ENCODE data around the gene LDLRAD4. TPM values are rescaled to one million over a fixed set of nuclear protein-coding genes. Genes with fewer than 3 reads are reported as not detected.

LDLRAD4 gene
- total RNA-seq, 4 donors from 2014 or later: 2.7 to 22.5 (median 10.8) TPM

DNA sequence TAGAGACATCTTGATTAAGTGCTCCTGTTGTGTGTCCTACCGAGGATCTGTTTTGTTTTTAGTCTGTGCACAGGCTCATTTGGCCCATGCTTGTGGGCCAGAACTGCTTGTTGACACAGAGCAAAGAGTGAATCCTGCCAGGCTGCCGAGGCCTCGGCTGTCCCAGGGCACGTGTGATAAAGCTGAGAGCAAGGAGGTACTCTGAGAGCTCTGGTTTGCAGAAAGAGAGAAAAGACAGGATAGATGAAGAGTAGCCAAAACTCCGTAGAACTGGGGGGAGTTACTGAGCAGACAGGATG is 332.7 kb downstream of the LDLRAD4 start:
- WGBS, 2 donors: 77 to 83% methylated on average over 5 of the region's 5 CpGs
- TF ChIP-seq, protein P1, sequence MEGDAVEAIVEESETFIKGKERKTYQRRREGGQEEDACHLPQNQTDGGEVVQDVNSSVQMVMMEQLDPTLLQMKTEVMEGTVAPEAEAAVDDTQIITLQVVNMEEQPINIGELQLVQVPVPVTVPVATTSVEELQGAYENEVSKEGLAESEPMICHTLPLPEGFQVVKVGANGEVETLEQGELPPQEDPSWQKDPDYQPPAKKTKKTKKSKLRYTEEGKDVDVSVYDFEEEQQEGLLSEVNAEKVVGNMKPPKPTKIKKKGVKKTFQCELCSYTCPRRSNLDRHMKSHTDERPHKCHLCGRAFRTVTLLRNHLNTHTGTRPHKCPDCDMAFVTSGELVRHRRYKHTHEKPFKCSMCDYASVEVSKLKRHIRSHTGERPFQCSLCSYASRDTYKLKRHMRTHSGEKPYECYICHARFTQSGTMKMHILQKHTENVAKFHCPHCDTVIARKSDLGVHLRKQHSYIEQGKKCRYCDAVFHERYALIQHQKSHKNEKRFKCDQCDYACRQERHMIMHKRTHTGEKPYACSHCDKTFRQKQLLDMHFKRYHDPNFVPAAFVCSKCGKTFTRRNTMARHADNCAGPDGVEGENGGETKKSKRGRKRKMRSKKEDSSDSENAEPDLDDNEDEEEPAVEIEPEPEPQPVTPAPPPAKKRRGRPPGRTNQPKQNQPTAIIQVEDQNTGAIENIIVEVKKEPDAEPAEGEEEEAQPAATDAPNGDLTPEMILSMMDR (IDR thresholded peaks at IDR 0.05): no peak
- no peak for TF ChIP-seq POLR2A (IDR thresholded peaks at IDR 0.05)
- DNase-seq (ENCODE audit: low spot score in 2 of 2): no peak
- no peak overlapping the region for H3K4me3 ChIP-seq (ENCODE audit: low read depth, poor library complexity, severe bottlenecking)
- intact Hi-C loops (cut with DNase I; ENCODE audit: low total_unique reads): no loop called here

DNA sequence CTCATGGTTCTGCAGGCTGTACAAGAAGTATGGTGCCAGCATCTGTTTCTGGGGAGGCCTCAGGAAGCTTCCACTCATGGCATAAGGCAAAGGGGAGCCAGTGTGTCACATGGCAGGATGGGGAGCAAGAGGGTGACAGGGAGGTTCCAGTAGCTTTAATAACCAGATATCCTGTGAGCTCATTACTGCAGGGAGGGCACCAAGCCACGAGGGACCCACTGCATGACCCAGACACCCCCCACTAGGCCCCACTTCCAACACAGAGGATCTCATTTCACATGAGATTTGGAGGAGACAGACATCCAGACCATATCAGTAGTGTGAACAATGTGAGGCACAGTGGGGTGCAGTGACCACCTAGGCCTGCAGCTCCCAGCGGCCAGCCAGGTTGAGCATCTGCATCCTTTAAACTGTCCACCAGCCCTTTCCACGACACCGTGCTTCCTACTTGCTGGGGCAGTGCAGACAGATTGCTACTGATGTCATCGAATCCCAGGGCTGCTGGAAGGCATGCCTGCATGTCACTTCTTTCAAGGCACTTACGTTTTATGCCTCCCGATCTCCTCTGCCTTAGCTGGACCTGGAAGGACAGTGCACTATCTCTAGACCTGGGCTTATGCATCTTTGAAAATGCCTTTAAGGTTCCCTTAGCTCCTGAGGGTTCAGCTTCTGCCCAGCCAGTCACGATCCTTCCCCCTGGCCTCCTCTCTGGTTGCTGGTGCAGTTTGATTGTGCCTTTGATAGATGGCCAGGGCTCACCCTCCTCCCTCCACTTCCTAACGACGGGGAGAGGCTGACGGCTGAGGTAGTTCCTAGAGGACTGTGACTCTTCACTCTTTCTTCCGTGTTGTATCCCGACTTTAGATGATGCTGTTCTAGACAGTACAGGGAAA is 333.5 kb downstream of the LDLRAD4 start:
- DNase-seq (ENCODE audit: low spot score in 2 of 2): peak in 1 of 2 donors; percentile 81
- TF ChIP-seq, protein P1 (IDR thresholded peaks at IDR 0.05): no peak
- H3K4me3 ChIP-seq (ENCODE audit: low read depth, poor library complexity, severe bottlenecking): no peak overlapping the region
- intact Hi-C loops (cut with DNase I; ENCODE audit: low total_unique reads): no loop called here
- 48 to 63% methylated on average over 13 of the region's 13 CpGs for WGBS, 2 donors

DNA sequence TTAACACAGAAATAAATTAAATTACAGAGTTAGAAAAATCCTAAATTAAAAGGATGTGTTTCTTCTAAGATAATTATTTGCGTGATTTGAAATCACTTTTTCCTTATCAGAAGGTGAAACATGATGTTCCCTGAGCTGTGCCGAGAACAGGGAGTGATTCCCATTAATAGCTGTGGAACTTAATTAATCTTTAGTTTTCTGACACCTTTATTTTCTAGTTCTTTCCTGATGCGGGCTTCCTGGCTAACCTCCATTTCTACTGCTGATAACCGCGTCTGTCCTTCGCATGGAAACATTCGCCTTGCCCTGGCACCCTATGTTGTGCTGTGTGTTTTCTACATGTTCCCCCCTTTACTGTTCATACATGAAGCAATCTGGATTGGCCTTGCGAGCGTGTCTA is 334.9 kb downstream of the LDLRAD4 start:
- WGBS, 2 donors: 88 to 90% methylated on average over 9 of the region's 9 CpGs
- TF ChIP-seq, protein P1 (IDR thresholded peaks at IDR 0.05): no peak
- no peak for TF ChIP-seq POLR2A (IDR thresholded peaks at IDR 0.05)
- intact Hi-C loops (cut with DNase I; ENCODE audit: low total_unique reads): no loop called here
- DNase-seq (ENCODE audit: low spot score in 2 of 2): peak in 1 of 2 donors; percentile 14
- no peak overlapping the region for H3K4me3 ChIP-seq (ENCODE audit: low read depth, poor library complexity, severe bottlenecking)

DNA sequence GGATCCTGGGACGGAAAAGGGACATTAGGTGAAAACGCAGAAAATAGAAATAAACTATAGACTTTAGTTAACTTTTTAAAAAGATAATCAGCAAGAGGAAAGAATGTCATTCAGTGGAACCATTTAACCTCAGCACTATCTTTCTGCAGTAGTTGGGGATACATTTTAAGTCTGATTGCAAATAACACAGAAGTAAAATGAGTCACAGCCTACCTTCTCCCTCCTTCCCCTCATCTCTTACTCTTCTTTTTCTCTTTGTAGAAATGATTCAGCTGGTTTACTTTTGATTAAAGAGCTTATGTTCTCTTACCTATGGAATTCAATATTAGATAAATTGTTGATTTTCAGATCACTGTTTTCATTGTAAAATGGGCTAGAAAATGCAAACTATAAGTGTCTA is 336.6 kb downstream of the LDLRAD4 start:
- WGBS, 2 donors: 89 to 95% methylated on average over 2 of the region's 2 CpGs

DNA sequence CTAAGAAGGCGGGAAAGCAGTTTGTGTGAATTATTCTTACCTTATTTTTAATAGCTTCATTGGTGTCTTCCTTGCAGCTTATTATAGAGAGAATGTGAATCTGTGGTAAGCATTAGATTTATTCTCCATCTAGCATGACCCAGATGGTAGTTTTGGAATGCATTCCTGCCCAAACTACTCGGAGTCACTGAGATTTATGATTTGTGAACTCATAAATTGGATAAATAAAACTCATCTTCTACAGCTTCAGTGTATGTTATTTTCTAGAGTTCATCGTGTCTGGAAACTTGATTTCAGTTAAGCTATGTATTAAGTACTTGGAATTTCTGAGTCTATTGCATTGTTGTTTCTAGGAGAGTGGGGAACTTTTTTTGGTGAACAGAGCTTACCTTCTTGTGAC is 337.3 kb downstream of the LDLRAD4 start:
- intact Hi-C loops (cut with DNase I; ENCODE audit: low total_unique reads): no loop called here
- no peak overlapping the region for H3K4me3 ChIP-seq (ENCODE audit: low read depth, poor library complexity, severe bottlenecking)
- no peak for TF ChIP-seq POLR2A (IDR thresholded peaks at IDR 0.05)
- TF ChIP-seq, protein P1 (IDR thresholded peaks at IDR 0.05): no peak
- DNase-seq (ENCODE audit: low spot score in 2 of 2): no peak
- WGBS, 2 donors: 21 to 52% methylated on average over 3 of the region's 3 CpGs

More for the DNA sequence above, 336.6 kb downstream of the LDLRAD4 start:
- no peak overlapping the region for H3K4me3 ChIP-seq (ENCODE audit: low read depth, poor library complexity, severe bottlenecking)
- DNase-seq (ENCODE audit: low spot score in 2 of 2): no peak
- intact Hi-C loops (cut with DNase I; ENCODE audit: low total_unique reads): no loop called here
- TF ChIP-seq POLR2A (IDR thresholded peaks at IDR 0.05): no peak
- TF ChIP-seq, protein P1 (IDR thresholded peaks at IDR 0.05): no peak

DNA sequence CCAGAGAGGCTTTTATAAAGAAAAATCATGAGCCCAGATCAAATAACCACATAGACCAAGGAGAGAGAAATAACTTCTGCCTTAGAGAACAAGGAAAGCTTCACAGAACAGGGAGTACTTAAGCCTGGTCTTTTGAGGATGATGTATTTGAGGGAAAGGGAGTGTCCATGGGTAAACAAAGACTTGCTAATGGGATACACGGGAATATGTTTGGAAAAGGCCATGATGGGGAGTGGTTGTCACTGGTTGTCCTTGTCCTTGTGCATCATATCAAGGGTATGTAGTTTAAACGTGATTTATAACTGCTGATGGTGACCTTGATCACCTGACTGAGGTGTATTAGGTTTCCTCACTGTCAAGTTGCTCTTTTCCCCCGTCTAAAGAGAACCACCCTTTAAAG is 337.9 kb downstream of the LDLRAD4 start:
- 61 to 68% methylated on average over 3 of the region's 3 CpGs for WGBS, 2 donors
- TF ChIP-seq, protein P1 (IDR thresholded peaks at IDR 0.05): no peak
- TF ChIP-seq POLR2A (IDR thresholded peaks at IDR 0.05): no peak
- intact Hi-C loops (cut with DNase I; ENCODE audit: low total_unique reads): no loop called here
- no peak overlapping the region for H3K4me3 ChIP-seq (ENCODE audit: low read depth, poor library complexity, severe bottlenecking)
- DNase-seq (ENCODE audit: low spot score in 2 of 2): no peak

Measured in lower leg skin (tissue), 4 donors.